ENCODE measurements around the gene PTPN9. TPM values are rescaled to one million over a fixed set of nuclear protein-coding genes. Genes with fewer than 3 reads are reported as not detected.

The PTPN9 gene
- total RNA-seq: 14.5 and 18.1 TPM in 2 replicates

GRCh38 chr15:75578948-75579920 is at the start of gene PTPN9:
TSS of gene PTPN9 (minus strand) at chr15:75579315. CDS start at chr15:75578776, 539 bp downstream.

GRCh38 chr15:75625542-75626347 is 46.6 kb upstream of the PTPN9 start, which contains the start of gene SNUPN:
TSS of gene SNUPN (minus strand) at chr15:75625725. CDS start at chr15:75621051, 4,674 bp downstream.

GRCh38 chr15:75451674-75452363 is 127.3 kb downstream of the PTPN9 start, which contains the start of gene SIN3A:
TSS of gene SIN3A (minus strand) at chr15:75451690. CDS start at chr15:75430375, 21,315 bp downstream.

Other genes starting within 250 kb of the PTPN9 start
- 43.5 and 57.4 TPM in 2 replicates for gene COMMD4, start 243.3 kb downstream of the PTPN9 start, total RNA-seq
- gene NEIL1, start 232.3 kb downstream of the PTPN9 start, total RNA-seq: 3.5 and 7.2 TPM in 2 replicates
- 59.9 and 70.4 TPM in 2 replicates for gene MAN2C1, start 210.7 kb downstream of the PTPN9 start, total RNA-seq
- 26.2 and 29.8 TPM in 2 replicates for gene SIN3A, start 127.6 kb downstream of the PTPN9 start, total RNA-seq
- 30.4 and 30.6 TPM in 2 replicates for gene SNUPN, start 46.4 kb upstream of the PTPN9 start, total RNA-seq
- 114 and 115 TPM in 2 replicates for gene IMP3, start 60.9 kb upstream of the PTPN9 start, total RNA-seq
- 20.3 and 20.5 TPM in 2 replicates for gene SNX33, start 68.6 kb upstream of the PTPN9 start, total RNA-seq
- 11.0 and 11.3 TPM in 2 replicates for gene CSPG4, start 133.5 kb upstream of the PTPN9 start, total RNA-seq